ENCODE results near the gene RASEF.

- no peak for TF ChIP-seq EP300 (IDR thresholded peaks at IDR 0.05; ENCODE audit: borderline replicate concordance)
- TF ChIP-seq ZBTB7A (IDR thresholded peaks at IDR 0.05; ENCODE audit: low read depth), result no peak
- TF ChIP-seq, protein P1, sequence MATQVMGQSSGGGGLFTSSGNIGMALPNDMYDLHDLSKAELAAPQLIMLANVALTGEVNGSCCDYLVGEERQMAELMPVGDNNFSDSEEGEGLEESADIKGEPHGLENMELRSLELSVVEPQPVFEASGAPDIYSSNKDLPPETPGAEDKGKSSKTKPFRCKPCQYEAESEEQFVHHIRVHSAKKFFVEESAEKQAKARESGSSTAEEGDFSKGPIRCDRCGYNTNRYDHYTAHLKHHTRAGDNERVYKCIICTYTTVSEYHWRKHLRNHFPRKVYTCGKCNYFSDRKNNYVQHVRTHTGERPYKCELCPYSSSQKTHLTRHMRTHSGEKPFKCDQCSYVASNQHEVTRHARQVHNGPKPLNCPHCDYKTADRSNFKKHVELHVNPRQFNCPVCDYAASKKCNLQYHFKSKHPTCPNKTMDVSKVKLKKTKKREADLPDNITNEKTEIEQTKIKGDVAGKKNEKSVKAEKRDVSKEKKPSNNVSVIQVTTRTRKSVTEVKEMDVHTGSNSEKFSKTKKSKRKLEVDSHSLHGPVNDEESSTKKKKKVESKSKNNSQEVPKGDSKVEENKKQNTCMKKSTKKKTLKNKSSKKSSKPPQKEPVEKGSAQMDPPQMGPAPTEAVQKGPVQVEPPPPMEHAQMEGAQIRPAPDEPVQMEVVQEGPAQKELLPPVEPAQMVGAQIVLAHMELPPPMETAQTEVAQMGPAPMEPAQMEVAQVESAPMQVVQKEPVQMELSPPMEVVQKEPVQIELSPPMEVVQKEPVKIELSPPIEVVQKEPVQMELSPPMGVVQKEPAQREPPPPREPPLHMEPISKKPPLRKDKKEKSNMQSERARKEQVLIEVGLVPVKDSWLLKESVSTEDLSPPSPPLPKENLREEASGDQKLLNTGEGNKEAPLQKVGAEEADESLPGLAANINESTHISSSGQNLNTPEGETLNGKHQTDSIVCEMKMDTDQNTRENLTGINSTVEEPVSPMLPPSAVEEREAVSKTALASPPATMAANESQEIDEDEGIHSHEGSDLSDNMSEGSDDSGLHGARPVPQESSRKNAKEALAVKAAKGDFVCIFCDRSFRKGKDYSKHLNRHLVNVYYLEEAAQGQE (IDR thresholded peaks at IDR 0.05; ENCODE audit: low read depth), result no peak
- TF ChIP-seq, protein P2, sequence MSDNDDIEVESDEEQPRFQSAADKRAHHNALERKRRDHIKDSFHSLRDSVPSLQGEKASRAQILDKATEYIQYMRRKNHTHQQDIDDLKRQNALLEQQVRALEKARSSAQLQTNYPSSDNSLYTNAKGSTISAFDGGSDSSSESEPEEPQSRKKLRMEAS (IDR thresholded peaks at IDR 0.05), result no peak
- no peak for TF ChIP-seq TAF1 (IDR thresholded peaks at IDR 0.05; ENCODE audit: low read depth)
- no peak for TF ChIP-seq EGR1 (IDR thresholded peaks at IDR 0.05)
- TF ChIP-seq RAD21 (IDR thresholded peaks at IDR 0.05; ENCODE audit: low read depth), result no peak
- no peak for TF ChIP-seq CREB1 (IDR thresholded peaks at IDR 0.05; ENCODE audit: low read depth)
- no peak for TF ChIP-seq USF1 (IDR thresholded peaks at IDR 0.05)
- TF ChIP-seq NFIC (IDR thresholded peaks at IDR 0.05), result no peak
- TF ChIP-seq TEAD4 (IDR thresholded peaks at IDR 0.05), result no peak
- no peak for TF ChIP-seq YY1 (IDR thresholded peaks at IDR 0.05; ENCODE audit: low read depth)
- no peak for TF ChIP-seq FOXM1 (IDR thresholded peaks at IDR 0.05; ENCODE audit: borderline replicate concordance, low read depth)
These were observed 38.3 kb downstream of the RASEF start for GRCh38 chr9:83024506-83025125.
